Measurements from ENCODE around the gene IPO11.
"Not testable (repeated sequence)": the region's sequence is repeated elsewhere in the genome, so short reads cannot be mapped to it uniquely, and the experiment has no call there.

IPO11 gene

GRCh38 chr5:62450259-62450658 is 37.7 kb downstream of the IPO11 start:
- DNase-seq: no peak

- DNase-seq: no peak
These were observed 44.5 kb downstream of the IPO11 start for GRCh38 chr5:62457071-62457470.

- peak; percentile 69 for DNase-seq
These were observed 48.0 kb downstream of the IPO11 start for GRCh38 chr5:62460578-62460983.

- no peak for DNase-seq
These were observed 49.0 kb downstream of the IPO11 start for GRCh38 chr5:62461561-62461960.

GRCh38 chr5:62465985-62466925 is 53.7 kb downstream of the IPO11 start:
- no peak for DNase-seq

- DNase-seq: no peak
These were observed 60.6 kb downstream of the IPO11 start for GRCh38 chr5:62473209-62473608.

- no peak for DNase-seq
These were observed 62.5 kb downstream of the IPO11 start for GRCh38 chr5:62475072-62475471.

GRCh38 chr5:62477801-62478200 is 65.2 kb downstream of the IPO11 start:
- DNase-seq: no peak

GRCh38 chr5:62483556-62483955 is 71.0 kb downstream of the IPO11 start:
- DNase-seq: no peak

- no peak for DNase-seq
These were observed 74.1 kb downstream of the IPO11 start for GRCh38 chr5:62486672-62487071.

GRCh38 chr5:62488531-62488930 is 76.0 kb downstream of the IPO11 start:
- no peak for DNase-seq

GRCh38 chr5:62489471-62489870 is 76.9 kb downstream of the IPO11 start:
- DNase-seq: no peak

- no peak for DNase-seq
These were observed 82.2 kb downstream of the IPO11 start for GRCh38 chr5:62494772-62495171.

GRCh38 chr5:62496876-62497275 is 84.3 kb downstream of the IPO11 start:
- no peak for DNase-seq

- no peak for DNase-seq
These were observed 86.4 kb downstream of the IPO11 start for GRCh38 chr5:62498961-62499360.

GRCh38 chr5:62499756-62500155 is 87.2 kb downstream of the IPO11 start:
- no peak for DNase-seq

GRCh38 chr5:62502456-62503101 is 90.0 kb downstream of the IPO11 start:
- DNase-seq: no peak

GRCh38 chr5:62504129-62504528 is 91.6 kb downstream of the IPO11 start:
- no peak for DNase-seq

- DNase-seq: no peak
These were observed 94.3 kb downstream of the IPO11 start for GRCh38 chr5:62506659-62507460.

- DNase-seq: not testable (repeated sequence)
These were observed 96.2 kb downstream of the IPO11 start for GRCh38 chr5:62508760-62509159.

GRCh38 chr5:62509806-62510205 is 97.2 kb downstream of the IPO11 start:
- no peak for DNase-seq

- not testable (repeated sequence) for DNase-seq
These were observed 100.5 kb downstream of the IPO11 start for GRCh38 chr5:62513085-62513484.

- DNase-seq: no peak
These were observed 102.1 kb downstream of the IPO11 start for GRCh38 chr5:62514510-62515119.
